GM19395 (cell line): ENCODE measurements around the gene CCDC28B.

ENCODE experiments used
- ATAC-seq: cut with Tn5 transposase; IDR thresholded peaks from one replicate; pipeline ENCODE4 v1.9.1; 2021; ENCODE audit warnings: mild to moderate bottlenecking, moderate library complexity; ENCODE audit not compliant: unreplicated experiment

The CCDC28B gene

GRCh38 chr1:32192220-32192948, 8.0 kb upstream of the CCDC28B start:
- no peak for ATAC-seq

- ATAC-seq = no peak
Observed at GRCh38 chr1:32194984-32195383, 5.4 kb upstream of the CCDC28B start.

- no peak for ATAC-seq
Observed at GRCh38 chr1:32195531-32195930, 4.9 kb upstream of the CCDC28B start.

- no peak for ATAC-seq
Observed at GRCh38 chr1:32195972-32196823, 4.2 kb upstream of the CCDC28B start.

- no peak for ATAC-seq
Observed at GRCh38 chr1:32197074-32197473, 3.3 kb upstream of the CCDC28B start.

GRCh38 chr1:32197837-32198236, 2.6 kb upstream of the CCDC28B start:
- ATAC-seq = no peak

GRCh38 chr1:32198237-32199042, 2.0 kb upstream of the CCDC28B start:
- ATAC-seq = no peak

DNA sequence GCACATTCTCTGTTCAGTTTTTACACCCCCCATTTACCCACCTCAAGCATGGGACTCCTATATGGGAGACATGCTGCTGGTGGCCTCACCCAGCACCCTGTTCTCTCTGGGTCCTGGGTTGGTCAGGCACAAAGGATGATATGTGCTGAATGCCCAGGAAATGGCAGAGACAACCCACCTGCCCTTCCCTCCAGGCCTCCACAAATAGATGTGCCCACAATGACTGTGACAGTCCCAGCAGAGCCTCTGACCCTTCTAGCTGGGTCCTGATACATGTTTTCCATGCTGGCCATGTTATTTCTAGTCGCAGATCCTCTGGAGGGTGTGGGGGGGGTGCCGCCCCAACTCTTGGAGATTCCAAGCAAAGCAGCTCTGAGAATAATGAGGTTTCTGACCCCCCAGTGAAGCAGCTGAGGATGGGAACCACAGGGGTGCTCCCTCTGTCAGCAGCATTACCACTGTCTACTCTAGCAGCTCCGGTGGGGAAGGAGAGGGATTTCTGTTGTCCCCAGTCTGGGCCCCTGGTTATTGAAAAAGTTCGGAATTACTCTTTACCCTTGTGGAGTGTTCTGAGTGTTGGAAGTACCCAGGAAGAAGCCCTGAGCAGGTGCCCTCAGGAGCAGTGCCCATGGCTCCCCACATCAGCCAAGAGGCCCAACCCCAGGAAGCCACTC, 1.2 kb upstream of the CCDC28B start:
- no peak for ATAC-seq

DNA sequence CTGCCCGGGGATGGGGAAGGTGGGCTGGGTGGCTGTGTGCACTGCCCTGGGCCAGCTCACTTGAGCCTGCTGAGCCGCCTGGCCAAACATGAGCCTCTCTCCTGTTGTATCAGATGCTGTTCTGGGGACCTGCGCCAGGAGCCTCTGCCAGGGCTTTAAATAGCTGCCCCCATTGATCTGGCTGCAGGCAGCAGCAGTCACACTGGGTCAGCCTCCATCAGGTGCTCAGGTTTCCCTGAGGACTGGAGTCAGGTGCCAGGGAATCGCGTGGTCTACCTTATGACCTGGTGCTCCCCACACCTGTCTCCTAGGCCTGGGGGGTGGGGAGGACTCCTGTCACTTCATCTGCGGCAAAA, 700 bp upstream of the CCDC28B start:
- ATAC-seq = no peak

GRCh38 chr1:32201011-32201855, 838 bp downstream of the CCDC28B start:
- peak; percentile 52 for ATAC-seq

DNA sequence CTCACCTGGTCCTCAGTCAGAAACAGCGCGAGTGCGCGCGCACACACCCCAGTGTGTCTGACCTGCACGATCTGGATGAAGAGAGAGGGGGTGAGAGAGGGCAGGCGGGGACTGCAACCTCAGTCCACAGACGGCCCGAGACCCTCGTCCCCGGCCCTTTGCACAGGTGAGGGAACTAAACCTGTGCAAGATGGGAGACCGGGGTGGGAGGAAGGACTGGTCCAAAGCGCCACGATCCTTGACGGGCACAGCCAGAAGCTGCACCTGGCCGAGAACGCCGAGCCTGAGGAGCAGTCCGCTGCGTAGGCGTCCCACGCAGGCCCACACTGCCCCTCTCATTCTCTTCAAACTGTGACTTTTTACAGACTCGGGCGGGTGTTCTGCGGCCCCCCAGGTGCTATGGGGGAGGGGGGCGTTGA, 4.6 kb downstream of the CCDC28B start:
- no peak for ATAC-seq

- peak; percentile 57 for ATAC-seq
Observed at GRCh38 chr1:32205401-32206370, 5.3 kb downstream of the CCDC28B start, which contains the start of gene IQCC. Gene IQCC (plus strand): TSS chr1:32205671. CDS start chr1:32205682, 11 bp downstream.

DNA sequence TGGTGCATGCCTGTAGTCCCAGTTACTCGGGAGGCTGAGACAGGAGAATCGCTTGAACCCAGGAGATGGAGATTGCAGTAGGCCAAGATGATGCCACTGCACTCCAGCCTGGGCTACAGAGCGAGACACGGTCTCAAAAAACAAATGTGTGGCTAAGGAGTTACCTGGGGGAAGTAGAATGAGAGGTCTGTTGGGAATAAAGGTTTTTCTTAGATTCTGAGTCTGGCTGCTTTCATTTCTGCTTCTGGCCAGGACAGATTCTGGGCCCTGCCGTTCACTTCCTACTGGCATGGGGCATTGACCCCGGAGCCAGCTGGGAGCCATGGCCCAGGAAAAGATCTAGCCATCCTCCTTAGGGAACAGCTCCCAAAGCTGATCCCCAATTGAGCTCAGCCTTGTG, 8.1 kb downstream of the CCDC28B start:
- no peak for ATAC-seq

DNA sequence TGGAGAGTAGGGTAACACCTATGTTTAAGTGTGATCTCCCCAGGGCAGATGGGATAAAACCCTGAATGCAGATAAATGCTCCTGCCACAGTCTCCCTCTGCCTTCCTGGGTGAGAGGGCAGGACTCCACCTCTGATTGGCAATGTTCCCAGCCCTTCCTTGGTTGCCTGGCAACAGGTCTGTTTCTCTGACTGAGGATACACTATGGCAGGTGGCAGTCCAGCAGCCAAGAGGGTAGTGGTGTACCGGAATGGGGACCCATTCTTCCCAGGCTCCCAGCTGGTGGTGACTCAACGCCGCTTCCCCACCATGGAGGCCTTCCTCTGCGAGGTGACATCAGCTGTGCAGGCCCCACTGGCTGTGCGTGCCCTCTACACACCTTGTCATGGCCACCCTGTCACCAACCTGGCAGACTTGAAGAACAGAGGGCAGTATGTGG, 8.5 kb downstream of the CCDC28B start, which contains the start of gene DCDC2B:
DCDC2B (plus strand) TSS at position 199 of the 438 bp plus-strand sequence; CDS start at position 204, 5 bp downstream.
- ATAC-seq = no peak

GRCh38 chr1:32215629-32216480, 15.5 kb downstream of the CCDC28B start:
- no peak for ATAC-seq

DNA sequence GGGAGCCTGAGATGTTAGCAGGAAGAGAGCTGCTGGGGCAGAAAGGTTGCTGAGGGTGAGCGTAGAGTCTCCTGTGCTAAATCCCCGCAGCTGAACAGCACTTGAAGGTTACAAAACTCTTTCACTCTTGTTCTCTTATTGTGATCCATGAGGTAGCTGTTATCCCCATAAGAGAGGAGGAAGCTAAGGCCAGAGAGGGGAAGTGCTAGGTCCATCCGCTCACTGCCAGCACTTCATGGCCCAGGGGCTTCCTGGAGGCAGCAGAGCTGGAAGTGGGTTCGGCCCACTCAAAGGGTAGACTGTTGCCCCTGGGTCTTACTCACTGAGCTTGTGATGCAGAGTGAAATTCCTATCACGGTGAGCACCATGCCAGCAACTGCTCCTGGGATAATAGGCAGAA, 16.2 kb downstream of the CCDC28B start:
- no peak for ATAC-seq

DNA sequence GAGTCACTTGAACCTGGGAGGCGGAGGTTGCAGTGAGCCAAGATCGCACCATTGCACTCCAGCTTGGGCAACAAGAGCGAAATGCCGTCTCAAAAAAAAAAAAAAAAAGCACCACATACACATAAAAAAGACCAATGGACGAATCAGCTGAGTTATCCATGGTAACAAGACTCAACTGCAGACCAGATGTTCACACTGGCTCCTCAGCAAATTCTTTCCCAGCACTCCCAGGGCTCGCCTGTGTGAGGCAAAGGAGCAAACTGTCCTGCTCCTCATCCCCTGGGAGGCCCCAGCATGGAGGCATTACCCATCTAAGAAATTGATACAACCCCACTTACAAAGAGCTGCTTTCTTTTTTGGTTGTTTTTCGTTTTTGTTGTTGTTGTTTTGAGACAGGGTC, 18.6 kb downstream of the CCDC28B start:
- no peak for ATAC-seq
